Measurements from ENCODE around the gene NOP16.

NOP16 gene

GRCh38 chr5:176355400-176356178, 32.8 kb downstream of the NOP16 start:
- DNase-seq: no peak

- DNase-seq: no peak
Measured at GRCh38 chr5:176353533-176353932, 34.9 kb downstream of the NOP16 start.

DNA sequence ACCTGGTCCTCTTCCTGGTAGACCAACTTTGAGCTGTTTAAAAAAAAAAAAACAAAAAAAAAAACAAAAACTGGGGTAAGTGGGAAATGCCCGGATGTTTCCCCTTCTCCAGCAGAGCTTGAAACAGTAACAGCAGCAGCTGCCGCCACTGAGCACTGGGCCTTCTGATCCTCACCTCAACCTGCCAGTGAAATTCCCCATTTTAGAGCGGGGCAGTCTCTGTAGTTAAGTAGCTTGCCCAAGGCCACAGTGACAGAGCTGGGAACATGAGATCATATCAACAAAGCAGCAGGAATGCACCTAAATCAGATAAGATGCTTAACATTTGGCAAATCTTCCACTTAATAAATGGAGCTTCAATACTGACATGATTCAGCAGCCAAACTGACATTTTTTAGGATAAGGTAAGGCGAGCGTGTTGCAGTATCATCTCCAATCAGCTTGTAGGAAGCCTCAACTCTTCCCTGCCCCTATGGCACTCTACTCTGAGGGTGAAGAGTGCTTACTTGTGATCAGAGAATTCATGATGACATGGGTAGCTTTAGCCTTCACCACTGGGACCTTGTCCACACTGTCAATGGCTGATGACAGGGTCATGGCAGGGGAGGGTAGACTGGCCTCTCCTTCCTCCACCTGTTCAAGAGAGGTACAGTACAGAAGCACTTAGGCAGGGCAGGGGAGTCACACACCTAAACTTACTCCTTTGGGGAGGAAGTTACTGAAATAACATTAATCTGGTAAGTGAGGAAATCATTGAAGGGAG, 36.1 kb downstream of the NOP16 start:
- no peak for DNase-seq

DNA sequence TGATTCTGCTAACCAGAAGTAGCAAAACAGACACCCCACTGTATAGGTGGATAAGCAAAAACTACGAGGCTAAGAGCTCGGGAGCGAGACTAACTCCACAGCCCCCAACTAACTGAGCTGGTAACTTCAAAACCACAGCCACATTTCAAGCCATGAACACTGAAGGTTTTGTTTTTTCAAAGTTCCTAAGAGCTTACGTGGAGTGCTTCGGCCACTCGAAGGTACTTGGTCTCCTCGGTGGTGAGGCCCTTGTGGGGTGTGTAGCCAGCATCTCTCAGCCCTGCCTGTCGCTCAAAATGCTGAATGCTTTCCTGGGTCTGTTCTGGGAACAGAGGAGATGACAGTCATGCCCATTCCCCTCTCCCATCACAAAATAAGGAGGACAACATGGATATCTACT, 38.0 kb downstream of the NOP16 start:
- no peak for DNase-seq

DNA sequence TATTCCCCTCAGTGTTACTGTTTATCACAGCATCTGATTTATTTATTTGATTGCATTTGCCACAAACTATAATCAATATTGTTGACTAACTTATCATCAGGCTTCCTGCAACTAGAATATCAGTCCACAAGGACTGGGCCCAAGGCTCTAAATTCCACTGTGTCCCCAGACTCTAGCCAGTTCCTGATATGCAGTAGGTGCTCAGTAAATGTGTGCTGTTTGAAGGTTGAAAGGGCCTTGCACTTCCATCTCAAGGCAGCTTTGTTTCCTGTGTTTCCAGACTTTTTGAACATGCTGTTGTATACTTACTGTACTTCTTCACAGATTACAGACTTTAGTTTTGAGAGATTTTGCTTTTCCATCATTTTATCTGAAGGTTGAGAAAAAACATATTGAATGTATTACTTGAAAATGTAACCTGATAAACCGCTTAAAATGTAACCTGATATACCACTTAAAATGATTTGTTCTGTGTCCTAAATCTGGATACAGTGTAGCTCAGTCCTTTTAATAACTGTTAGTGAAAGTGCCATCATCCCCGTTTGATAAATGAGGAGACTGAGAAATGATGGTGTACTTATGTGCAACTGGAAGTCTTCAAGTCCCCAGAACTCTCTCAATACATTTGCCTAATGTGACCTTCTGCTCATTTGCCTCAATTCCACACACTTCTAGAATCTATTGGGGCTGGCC, 45.5 kb downstream of the NOP16 start:
- no peak for DNase-seq

DNA sequence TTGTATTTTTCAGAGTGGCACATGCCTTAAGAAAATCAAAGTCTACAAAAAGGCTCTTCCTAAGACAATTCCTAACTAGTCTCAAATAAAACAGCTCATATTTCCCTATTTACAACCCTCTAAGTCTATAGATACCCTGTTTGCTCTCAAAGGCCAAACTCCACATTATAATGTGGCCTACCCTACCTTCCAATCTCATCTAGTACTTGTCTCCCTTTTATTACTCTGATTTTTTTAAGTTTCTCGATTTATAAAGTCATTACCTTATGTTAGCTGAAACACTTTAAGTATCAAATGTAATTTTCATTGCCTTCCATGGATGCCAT, 46.3 kb downstream of the NOP16 start:
- DNase-seq: no peak

- DNase-seq: no peak
Measured at GRCh38 chr5:176341325-176342157, 46.9 kb downstream of the NOP16 start.

DNA sequence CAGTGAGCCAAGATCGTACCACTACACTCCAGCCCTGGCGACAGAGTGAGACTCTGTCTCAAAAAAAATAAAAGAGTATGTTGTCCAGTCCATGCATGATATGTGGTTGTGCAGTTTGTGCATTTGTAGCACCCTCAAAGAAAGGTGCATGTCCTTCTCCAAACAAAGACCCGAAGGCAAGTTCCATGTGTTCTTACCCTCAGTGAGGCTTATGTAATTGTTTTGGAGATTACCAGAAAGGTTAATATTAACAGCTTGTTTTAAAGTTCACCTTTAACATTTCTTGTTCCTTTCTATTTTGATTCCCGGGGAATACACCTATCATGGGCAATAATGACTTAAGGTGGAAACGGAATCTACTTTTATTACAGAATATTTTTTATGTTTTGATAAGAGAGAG, 49.1 kb downstream of the NOP16 start:
- no peak for DNase-seq

- DNase-seq: no peak
Measured at GRCh38 chr5:176337913-176338312, 50.5 kb downstream of the NOP16 start.

DNA sequence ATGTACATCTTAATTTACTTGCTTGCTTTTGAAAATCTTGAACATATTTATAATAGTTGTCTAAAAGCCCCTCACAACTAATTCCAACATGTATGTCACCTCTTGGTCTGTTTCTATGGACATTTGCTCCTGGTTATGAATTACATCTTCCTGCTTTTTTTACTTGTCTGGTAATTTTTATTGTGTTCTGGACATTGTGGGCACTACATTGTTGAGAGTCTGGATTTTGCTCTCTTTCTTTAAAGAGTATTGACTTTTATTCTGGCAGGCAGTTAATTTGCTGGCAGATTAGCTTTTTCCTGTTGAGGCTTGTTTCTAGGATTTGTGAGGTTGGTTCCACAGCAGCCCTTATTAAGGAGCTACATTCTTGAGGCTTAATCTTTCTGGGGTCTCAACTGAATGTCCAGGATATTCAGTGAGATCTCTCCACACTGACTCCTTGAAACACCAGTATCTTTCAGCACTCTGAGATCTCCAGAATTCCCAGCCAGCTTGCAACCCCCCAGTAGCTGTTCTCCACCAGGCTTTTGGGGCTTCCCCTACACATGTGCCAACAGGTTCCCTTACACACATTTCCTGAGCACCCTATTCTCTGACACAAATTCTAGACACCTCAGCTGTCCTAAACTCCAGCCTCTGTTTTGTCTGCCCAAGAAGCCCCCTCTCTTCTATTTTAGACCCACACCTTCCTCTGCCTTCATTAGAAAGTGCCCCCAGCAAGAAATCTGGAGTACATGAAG, 54.2 kb downstream of the NOP16 start:
- no peak for DNase-seq

Measured in fibroblast of skin of scalp (primary cell).